ENCODE data around the gene PTPN14.
A peak's percentile ranks its signal among the peaks of the same experiment; 100 is the strongest.

DNA sequence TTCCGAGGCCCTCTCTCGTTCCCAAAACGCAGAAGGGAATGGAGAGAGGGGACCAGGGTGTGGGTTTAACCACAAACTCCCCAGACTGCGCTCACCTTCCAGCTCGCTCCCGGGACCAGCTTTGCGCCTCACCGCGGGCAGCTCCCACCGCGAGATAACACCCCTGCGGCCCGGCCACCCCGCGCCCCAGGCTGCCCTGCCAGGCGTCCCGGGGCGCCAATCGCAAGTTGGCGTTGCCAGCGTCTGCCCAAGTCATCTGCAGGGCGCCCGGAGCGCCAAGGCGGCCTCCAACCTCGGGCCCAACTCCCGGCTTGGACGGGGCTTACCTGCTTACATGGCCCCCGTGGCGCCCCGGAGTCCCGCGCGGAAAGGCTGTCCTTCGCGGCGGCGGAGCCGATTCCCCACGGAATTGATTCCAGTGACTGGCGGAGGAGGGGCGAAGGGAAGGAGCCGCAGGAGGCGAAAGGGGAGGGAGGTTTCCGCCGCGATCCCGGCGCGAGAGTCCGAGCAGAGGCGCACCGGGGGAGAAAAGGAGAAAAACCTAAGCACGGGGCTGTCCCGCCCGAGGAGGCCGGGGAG lies 456 bp downstream of the PTPN14 start:
- TF ChIP-seq FOXJ3 (CRISPR knock-in tag; IDR thresholded peaks at IDR 0.05; ENCODE audit: borderline replicate concordance) (no peak), ZNF232 (CRISPR knock-in tag; IDR thresholded peaks at IDR 0.05) (0 out of 2 replicates have a peak, but pooled peaks have one; percentile 64), CBFB (CRISPR knock-in tag; IDR thresholded peaks at IDR 0.05; ENCODE audit: low read depth) (no peak), OVOL2 (CRISPR knock-in tag; IDR thresholded peaks at IDR 0.05; ENCODE audit: borderline replicate concordance) (no peak), NR3C1 (CRISPR knock-in tag; conservative IDR thresholded peaks at IDR 0.05; ENCODE audit: low read depth) (no peak)
- TF ChIP-seq, protein P1, sequence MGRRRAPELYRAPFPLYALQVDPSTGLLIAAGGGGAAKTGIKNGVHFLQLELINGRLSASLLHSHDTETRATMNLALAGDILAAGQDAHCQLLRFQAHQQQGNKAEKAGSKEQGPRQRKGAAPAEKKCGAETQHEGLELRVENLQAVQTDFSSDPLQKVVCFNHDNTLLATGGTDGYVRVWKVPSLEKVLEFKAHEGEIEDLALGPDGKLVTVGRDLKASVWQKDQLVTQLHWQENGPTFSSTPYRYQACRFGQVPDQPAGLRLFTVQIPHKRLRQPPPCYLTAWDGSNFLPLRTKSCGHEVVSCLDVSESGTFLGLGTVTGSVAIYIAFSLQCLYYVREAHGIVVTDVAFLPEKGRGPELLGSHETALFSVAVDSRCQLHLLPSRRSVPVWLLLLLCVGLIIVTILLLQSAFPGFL (CRISPR knock-in tag; IDR thresholded peaks at IDR 0.05; ENCODE audit: borderline replicate concordance): no peak
- TF ChIP-seq, protein P2, sequence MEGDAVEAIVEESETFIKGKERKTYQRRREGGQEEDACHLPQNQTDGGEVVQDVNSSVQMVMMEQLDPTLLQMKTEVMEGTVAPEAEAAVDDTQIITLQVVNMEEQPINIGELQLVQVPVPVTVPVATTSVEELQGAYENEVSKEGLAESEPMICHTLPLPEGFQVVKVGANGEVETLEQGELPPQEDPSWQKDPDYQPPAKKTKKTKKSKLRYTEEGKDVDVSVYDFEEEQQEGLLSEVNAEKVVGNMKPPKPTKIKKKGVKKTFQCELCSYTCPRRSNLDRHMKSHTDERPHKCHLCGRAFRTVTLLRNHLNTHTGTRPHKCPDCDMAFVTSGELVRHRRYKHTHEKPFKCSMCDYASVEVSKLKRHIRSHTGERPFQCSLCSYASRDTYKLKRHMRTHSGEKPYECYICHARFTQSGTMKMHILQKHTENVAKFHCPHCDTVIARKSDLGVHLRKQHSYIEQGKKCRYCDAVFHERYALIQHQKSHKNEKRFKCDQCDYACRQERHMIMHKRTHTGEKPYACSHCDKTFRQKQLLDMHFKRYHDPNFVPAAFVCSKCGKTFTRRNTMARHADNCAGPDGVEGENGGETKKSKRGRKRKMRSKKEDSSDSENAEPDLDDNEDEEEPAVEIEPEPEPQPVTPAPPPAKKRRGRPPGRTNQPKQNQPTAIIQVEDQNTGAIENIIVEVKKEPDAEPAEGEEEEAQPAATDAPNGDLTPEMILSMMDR (IDR thresholded peaks at IDR 0.05): no peak
- TF ChIP-seq, protein P3, sequence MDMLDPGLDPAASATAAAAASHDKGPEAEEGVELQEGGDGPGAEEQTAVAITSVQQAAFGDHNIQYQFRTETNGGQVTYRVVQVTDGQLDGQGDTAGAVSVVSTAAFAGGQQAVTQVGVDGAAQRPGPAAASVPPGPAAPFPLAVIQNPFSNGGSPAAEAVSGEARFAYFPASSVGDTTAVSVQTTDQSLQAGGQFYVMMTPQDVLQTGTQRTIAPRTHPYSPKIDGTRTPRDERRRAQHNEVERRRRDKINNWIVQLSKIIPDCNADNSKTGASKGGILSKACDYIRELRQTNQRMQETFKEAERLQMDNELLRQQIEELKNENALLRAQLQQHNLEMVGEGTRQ (CRISPR knock-in tag; IDR thresholded peaks at IDR 0.05): no peak
- TF ChIP-seq, protein P4, sequence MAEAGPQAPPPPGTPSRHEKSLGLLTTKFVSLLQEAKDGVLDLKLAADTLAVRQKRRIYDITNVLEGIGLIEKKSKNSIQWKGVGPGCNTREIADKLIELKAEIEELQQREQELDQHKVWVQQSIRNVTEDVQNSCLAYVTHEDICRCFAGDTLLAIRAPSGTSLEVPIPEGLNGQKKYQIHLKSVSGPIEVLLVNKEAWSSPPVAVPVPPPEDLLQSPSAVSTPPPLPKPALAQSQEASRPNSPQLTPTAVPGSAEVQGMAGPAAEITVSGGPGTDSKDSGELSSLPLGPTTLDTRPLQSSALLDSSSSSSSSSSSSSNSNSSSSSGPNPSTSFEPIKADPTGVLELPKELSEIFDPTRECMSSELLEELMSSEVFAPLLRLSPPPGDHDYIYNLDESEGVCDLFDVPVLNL (CRISPR knock-in tag; IDR thresholded peaks at IDR 0.05; ENCODE audit: borderline replicate concordance, low read depth): no peak
- TF ChIP-seq, protein P5, sequence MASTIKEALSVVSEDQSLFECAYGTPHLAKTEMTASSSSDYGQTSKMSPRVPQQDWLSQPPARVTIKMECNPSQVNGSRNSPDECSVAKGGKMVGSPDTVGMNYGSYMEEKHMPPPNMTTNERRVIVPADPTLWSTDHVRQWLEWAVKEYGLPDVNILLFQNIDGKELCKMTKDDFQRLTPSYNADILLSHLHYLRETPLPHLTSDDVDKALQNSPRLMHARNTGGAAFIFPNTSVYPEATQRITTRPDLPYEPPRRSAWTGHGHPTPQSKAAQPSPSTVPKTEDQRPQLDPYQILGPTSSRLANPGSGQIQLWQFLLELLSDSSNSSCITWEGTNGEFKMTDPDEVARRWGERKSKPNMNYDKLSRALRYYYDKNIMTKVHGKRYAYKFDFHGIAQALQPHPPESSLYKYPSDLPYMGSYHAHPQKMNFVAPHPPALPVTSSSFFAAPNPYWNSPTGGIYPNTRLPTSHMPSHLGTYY (CRISPR knock-in tag; IDR thresholded peaks at IDR 0.05): no peak
- TF ChIP-seq, protein P6, sequence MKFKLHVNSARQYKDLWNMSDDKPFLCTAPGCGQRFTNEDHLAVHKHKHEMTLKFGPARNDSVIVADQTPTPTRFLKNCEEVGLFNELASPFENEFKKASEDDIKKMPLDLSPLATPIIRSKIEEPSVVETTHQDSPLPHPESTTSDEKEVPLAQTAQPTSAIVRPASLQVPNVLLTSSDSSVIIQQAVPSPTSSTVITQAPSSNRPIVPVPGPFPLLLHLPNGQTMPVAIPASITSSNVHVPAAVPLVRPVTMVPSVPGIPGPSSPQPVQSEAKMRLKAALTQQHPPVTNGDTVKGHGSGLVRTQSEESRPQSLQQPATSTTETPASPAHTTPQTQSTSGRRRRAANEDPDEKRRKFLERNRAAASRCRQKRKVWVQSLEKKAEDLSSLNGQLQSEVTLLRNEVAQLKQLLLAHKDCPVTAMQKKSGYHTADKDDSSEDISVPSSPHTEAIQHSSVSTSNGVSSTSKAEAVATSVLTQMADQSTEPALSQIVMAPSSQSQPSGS (CRISPR knock-in tag; IDR thresholded peaks at IDR 0.05; ENCODE audit: borderline replicate concordance, low read depth): no peak
- TF ChIP-seq, protein P7, sequence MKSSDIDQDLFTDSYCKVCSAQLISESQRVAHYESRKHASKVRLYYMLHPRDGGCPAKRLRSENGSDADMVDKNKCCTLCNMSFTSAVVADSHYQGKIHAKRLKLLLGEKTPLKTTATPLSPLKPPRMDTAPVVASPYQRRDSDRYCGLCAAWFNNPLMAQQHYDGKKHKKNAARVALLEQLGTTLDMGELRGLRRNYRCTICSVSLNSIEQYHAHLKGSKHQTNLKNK (CRISPR knock-in tag; IDR thresholded peaks at IDR 0.05): no peak
